Loucy (cell line): Measurements from ENCODE around the gene NFASC.

Source experiments
- CTCF ChIP-seq: fragments of 200-600 bp; sonication (generic); conservative IDR thresholded peaks from 2 replicates; pipeline ENCODE4 v1.5.1; 2014; ENCODE audit warnings: mild to moderate bottlenecking, antibody characterized with exemption, low read length
- EZH2phosphoT487 ChIP-seq: fragments of 200-600 bp; IDR thresholded peaks from 2 replicates; pipeline ENCODE4 v1.6.1; 2018; ENCODE audit warnings: antibody characterized with exemption, mild to moderate bottlenecking, moderate library complexity, borderline replicate concordance

- TF ChIP-seq CTCF (no peak), EZH2phosphoT487 (no peak)
Observed at GRCh38 chr1:205054013-205054412, 183.4 kb downstream of the NFASC start.
